GM18858 (cell line): Measurements from ENCODE around the gene VAMP3.

Experiments
- ATAC-seq: cut with Tn5 transposase; IDR thresholded peaks from one replicate; pipeline ENCODE4 v1.9.1; 2021; ENCODE audit not compliant: unreplicated experiment

VAMP3 gene, protein sequence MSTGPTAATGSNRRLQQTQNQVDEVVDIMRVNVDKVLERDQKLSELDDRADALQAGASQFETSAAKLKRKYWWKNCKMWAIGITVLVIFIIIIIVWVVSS

GRCh38 chr1:7770997-7771822 lies at the start of gene VAMP3:
Gene VAMP3, plus strand, starts transcription at chr1:7771296. Its CDS starts 88 bp downstream, at chr1:7771384.
- peak; percentile 54 for ATAC-seq

DNA sequence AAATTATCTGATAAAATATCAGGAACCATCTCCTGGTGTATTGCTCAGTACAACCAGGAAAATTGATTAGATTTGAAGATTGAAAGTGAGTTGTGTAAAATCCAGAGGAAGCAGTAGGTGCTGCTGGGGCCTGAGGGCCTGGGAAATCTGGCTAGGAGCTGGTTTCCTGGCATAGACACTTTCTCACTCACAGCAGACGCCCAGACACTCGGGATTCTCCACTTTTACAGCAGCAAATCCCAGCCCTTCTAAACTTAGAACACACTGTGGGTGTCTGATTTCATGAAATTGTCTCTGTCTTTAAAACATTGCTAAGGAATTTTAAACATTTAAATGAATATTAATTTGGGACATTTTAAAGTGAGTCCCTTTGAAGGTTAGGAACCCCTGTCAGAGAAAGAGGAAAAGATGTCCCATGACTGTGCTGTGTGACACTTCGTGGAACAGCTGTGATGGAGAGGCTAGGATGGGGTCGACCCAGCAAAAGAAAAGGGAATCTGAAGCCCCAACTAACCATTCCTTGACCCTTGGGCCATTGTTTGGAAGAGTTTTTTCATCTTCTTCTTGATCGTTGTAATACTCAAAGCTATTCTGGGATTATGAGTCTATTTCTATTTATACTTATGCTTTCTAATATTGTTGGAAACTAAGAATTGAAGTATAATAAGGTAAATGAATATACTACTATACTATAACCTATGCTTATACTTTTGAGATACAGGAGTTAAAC lies 49.0 kb upstream of the VAMP3 start:
- no peak for ATAC-seq

DNA sequence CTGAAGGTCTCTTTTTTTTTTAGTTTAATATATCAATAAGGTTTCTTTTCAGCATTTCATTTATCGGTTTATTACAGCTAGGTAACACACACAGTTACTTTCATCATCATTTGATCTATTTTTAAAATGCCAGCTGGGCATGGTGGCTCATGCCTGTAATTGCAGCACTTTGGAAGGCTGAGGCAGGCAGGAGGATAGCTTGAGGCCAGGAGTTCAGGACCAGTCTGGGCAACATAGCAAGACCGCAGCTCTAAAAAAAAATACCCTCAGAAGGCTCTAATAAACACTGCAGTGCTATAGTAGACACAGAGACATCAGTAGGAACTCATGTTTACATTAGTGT lies 48.5 kb upstream of the VAMP3 start:
- ATAC-seq = no peak

DNA sequence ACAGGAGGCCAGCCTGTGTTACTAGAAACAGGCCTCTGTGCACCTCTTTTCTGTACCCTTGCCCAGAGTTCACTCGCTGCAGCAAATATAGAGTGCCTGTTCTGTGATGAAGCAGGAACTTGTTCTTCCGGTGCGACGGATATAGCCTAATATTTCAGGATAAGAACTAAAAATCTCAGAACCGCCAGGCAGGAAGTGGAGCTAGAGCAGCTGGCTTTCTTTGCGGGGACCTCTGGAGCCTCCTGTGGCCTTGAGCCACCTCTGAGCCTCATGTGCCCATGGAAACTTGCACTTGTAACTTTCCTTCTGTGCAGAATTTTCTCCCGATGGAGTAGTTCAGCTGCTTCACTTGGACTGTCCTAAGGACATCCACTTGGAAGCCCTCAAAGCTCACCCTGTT lies 44.5 kb upstream of the VAMP3 start:
- ATAC-seq = no peak

DNA sequence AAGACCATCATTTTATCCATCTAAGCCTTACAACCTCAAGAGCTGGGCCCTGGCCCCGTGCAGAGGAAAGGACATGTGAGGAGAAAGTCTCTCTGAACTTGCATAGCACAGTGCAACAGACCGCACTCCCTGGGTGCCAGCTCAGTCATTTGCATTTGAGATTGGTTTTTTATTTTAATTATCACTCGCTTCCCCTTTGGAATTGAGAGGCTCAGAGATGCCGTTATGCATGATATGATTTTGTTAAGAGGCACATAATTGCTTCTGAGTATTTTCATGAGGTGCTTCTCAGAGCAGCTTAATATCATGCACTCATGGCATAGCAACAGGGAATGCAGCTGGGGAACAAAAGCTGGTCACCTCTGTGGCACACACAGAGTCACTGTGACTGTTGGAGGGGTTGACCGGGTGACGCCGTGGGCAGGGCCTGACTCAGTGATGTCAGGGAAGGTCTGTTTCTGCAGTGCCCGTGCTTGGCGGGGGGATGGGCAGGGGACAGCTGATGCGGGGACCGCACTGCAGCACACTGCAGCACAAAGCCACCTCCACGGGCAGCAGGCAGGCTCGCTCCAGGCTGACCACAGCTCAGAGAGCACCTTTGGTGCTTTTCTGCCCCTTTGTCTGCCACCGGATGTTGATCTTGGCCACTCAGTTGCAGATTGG lies 43.2 kb upstream of the VAMP3 start:
- no peak for ATAC-seq

DNA sequence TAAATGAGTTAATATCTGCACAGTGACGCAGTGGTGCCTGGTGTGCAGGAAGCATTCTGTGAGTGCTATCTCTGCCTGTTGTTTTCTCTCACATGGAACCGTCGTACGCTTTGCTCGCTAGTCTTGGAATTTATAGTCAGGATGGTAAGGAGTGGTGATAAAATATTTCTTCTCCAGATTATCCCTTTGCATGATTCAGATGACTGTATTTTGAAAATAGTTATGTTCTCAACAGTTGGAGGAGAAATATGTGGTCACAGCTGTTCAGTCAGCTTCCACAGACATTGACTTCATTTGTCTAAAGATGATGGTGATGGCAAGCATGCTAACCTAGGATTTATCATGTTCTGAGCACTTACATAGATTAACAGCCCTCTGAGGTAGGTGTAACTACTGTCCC lies 41.3 kb upstream of the VAMP3 start:
- ATAC-seq = no peak

GRCh38 chr1:7732331-7732730 lies 38.8 kb upstream of the VAMP3 start:
- no peak for ATAC-seq

DNA sequence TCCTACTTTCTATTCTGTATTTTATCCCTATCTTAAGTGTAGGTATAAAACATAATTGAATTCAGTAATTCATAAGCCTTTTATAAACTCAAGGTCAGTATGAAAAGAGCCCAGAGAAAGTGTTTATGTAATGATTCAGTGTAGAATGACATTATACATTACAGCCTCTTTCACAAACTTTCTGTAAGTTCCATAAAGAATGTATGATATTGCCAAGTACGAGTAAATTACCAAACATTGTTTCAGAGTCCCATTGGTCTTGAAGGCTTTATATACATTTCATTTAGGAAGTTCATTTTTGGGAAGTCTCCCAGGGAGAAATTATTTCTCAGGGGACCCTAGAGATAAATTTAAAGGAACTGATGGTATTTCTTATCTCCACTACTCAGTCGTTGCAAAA lies 37.8 kb upstream of the VAMP3 start:
- ATAC-seq = no peak

DNA sequence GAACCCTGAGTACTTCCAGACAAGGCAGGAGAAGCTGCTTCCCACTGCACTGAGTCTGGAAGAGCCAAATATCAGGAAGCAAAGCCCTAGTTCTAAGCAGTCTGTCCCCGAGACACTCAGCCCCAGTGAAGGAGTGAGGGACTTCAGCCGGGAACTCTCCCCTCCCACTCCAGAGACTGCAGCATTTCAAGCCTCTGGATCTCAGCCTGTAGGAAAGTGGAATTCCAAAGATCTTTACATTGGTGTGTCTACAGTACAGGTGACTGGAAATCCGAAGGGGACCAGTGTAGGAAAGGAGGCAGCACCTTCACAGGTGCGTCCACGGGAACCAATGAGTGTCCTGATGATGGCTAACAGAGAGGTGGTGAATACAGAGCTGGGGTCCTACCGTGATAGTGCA lies 33.1 kb upstream of the VAMP3 start:
- no peak for ATAC-seq

DNA sequence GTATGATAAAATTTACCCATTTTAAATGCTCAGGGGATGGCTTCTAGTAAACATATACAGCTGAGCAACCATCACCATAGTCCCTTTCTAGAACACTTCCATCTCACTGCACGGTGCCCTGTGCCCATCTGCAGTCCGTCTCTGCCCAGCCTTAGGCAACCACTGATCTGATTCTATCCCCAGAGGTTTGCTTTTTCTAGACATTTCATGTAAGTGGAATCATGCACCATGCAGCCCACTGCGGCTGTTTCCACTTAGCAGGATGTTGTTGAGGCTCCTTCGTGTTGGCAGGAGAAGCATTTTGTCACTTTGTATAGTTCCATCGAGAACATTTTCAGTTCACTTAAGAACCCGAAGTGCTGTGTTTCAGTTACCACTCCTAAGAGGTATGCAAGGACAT lies 27.8 kb upstream of the VAMP3 start:
- ATAC-seq = no peak

- ATAC-seq = no peak
Observed at GRCh38 chr1:7744882-7745281, 26.2 kb upstream of the VAMP3 start.

DNA sequence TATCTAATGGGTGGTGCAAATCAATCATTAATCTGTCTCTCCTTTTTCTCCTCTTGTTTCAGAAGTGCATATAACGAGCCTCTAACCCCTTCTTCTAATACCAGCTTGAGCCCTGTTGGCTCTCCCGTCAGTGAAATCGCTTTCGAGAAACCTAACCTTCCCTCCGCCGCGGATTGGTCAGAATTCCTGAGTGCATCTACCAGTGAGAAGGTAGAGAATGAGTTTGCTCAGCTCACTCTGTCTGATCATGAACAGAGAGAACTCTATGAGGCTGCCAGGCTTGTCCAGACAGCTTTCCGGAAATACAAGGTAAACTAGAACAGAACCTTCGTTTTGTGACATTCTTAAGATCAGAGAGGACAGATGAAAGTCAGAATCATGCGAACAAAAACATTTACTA lies 25.3 kb upstream of the VAMP3 start:
- no peak for ATAC-seq

DNA sequence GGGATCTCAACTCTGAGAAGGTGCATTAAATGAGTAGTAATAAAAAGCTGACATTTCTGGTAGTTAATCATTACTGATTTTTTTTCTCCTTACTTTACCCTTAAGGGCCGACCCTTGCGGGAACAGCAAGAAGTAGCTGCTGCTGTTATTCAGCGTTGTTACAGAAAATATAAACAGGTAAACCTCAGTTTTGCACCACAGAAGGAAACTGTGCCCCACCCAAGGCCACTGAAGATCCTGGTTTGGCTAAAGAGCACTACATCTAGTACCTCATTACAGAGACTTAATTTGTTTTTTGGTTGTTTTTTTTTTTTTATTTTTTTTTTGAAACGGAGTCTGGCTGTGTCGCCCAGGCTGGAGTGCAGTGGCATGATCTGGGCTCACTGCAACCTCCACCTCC lies 23.5 kb upstream of the VAMP3 start:
- no peak for ATAC-seq

- ATAC-seq = no peak
Observed at GRCh38 chr1:7749126-7749525, 22.0 kb upstream of the VAMP3 start.

GRCh38 chr1:7751174-7751573 lies 19.9 kb upstream of the VAMP3 start:
- no peak for ATAC-seq

DNA sequence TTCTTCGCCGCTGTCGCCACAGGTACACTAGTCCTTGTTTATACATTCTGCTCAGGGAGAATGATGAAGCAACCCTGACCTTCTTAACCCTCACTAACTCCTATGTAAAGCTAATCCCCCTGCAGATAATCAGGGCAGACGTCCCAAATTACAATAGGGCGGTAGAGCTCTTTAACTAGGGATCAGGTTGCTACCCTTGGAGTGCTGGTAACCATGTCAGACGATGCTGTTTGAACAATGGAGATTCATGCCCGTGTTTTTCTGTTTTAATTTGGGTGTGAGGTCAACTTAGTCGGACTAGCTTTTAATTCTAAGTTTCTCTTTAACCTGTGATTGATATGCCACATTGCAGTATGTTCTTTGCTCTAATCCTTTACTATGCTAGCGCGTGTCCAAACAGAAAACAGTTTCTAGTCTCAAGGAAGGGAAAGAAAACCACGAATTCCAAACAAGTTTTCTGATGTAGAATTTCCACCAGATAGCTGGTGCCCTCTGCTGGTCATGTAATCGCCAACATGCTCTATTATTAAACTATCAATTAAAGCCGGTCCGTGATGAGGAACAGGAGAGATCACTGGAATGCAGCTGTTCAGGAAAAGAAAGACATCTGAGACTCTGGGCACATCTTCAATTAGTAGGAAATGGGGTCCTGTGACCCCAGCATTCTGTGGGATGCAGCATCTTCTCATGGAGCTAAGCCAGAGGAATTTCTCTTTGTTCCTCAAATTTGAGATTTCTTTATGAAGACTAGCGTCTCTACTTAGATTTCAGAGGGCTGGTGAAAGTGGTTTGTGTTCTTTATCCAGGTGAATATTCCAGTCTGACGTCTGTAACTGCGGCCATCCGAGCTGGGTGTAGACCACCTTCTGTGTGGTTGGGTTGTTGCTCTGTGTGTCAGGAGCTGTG lies 18.3 kb upstream of the VAMP3 start:
- no peak for ATAC-seq

DNA sequence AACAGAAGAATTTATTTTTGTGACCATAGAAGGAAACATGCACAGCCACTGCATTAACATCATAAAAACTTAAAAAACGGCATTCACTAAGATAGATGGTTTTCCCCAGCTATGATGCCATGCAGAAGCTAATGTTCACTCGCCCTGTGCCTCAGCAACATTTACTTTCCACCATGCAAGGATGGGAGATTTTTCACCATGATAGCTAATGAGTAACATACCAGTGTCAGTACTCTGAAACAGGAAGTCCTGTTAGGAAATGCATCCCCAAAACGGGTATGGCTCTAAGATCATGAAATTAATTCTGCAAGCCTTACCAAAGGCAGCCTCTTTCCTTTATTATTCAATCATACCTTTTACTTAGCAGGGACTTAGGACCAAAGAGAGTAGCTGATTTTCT lies 17.5 kb upstream of the VAMP3 start:
- no peak for ATAC-seq

DNA sequence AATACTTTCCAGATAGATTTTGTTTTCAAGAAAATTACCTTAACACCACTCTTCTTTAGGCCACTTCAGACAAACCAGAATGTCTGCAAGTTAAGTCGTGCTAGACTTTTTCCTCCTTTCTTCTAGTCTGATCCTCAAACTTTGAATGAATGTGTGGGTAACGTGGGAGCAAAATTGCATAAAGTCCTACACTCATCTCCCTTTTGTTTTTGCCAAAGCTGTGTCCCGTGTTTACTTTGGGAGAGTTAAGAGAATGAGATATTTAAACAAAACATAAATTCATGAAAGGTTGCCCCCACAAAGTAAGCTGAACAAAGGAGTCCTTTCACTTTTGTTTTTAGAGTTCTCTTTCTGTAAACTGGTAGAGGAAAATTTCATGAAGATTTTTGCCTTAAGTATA lies 16.9 kb upstream of the VAMP3 start:
- no peak for ATAC-seq

GRCh38 chr1:7755448-7755847 lies 15.6 kb upstream of the VAMP3 start:
- no peak for ATAC-seq

DNA sequence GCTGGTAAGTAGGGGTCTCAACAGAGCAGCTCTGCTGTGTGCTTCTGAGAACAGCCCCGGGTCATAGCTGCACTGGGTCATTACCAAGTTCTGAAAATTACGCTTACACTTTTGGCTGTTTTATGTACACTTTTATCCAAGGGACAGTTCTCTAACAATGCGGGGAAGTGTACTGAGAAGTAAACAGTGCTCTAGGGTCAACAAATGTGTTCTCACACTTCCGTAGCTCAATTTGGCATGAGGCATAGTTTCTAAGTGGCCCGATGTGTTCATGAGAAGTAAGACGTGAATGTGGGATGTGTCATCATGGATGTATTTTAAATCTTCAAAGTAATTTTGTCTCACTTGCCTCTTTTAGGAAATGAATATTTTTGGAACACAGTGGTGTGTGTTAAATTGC lies 10.9 kb upstream of the VAMP3 start:
- no peak for ATAC-seq

- no peak for ATAC-seq
Observed at GRCh38 chr1:7761103-7761502, 10.0 kb upstream of the VAMP3 start.
